HG03439 (cell line): ENCODE data around the gene MYOM1.
A peak's percentile ranks its signal among the peaks of the same experiment; 100 is the strongest.
"Not testable (repeated sequence)": the region's sequence is repeated elsewhere in the genome, so short reads cannot be mapped to it uniquely, and the experiment has no call there.

ENCODE experiments used
- ATAC-seq: cut with Tn5 transposase; IDR thresholded peaks from one replicate; pipeline ENCODE4 v1.9.1; 2021; ENCODE audit warnings: mild to moderate bottlenecking, moderate library complexity; ENCODE audit not compliant: unreplicated experiment

Gene MYOM1

GRCh38 chr18:3044931-3045698 lies 174.7 kb downstream of the MYOM1 start:
- ATAC-seq, result no peak

- ATAC-seq, result no peak
Measured at GRCh38 chr18:3042379-3042778, 177.4 kb downstream of the MYOM1 start.

- no peak for ATAC-seq
Measured at GRCh38 chr18:3041843-3042242, 177.9 kb downstream of the MYOM1 start.

- ATAC-seq, result no peak
Measured at GRCh38 chr18:3040881-3041280, 178.9 kb downstream of the MYOM1 start.

- ATAC-seq, result no peak
Measured at GRCh38 chr18:3040173-3040572, 179.6 kb downstream of the MYOM1 start.

- ATAC-seq, result peak; percentile 90
Measured at GRCh38 chr18:3037423-3037915, 182.3 kb downstream of the MYOM1 start.

GRCh38 chr18:3036108-3036507 lies 183.7 kb downstream of the MYOM1 start:
- no peak for ATAC-seq

- ATAC-seq, result no peak
Measured at GRCh38 chr18:3035635-3036034, 184.1 kb downstream of the MYOM1 start.

GRCh38 chr18:3032721-3033120 lies 187.0 kb downstream of the MYOM1 start:
- no peak for ATAC-seq

- no peak for ATAC-seq
Measured at GRCh38 chr18:3029215-3029952, 190.4 kb downstream of the MYOM1 start.

- ATAC-seq, result not testable (repeated sequence)
Measured at GRCh38 chr18:3028115-3028514, 191.7 kb downstream of the MYOM1 start.

GRCh38 chr18:3027370-3027891 lies 192.3 kb downstream of the MYOM1 start:
- no peak for ATAC-seq

- ATAC-seq, result no peak
Measured at GRCh38 chr18:3025544-3025943, 194.2 kb downstream of the MYOM1 start.

GRCh38 chr18:3023603-3024002 lies 196.2 kb downstream of the MYOM1 start:
- not testable (repeated sequence) for ATAC-seq
